A673 (cell line): ENCODE results near the gene ATP2B1. TPM values are rescaled to one million over a fixed set of nuclear protein-coding genes. Genes with fewer than 3 reads are reported as not detected.

ENCODE experiments used
- BruUV-seq: library from RNA; stranded (reverse); fragments of 400-500 nt; replicated peaks from 2 replicates; lab custom pipeline; 2021; lab: Mats Ljungman, UMichigan
- CTCF ChIA-PET: fragments of 300-600 bp; sonication (Branson Sonifier 250); formaldehyde crosslinking; loops from one replicate; lab custom pipeline; 2022; ENCODE audit warnings: antibody characterized with exemption; lab: Charles Lee
- POLR2A ChIA-PET: fragments of 300-600 bp; sonication (Branson Sonifier 250); formaldehyde crosslinking; loops from one replicate; lab custom pipeline; 2022; ENCODE audit warnings: antibody characterized with exemption; ENCODE audit not compliant: low non-redundant PET; lab: Charles Lee
- DNase-seq: peaks from one replicate; pipeline ENCODE4 v3.0.0-alpha.2; 2015; ENCODE audit warnings: low spot score
- H3K27ac ChIP-seq: fragments of 200-600 bp; sonication (generic); 2 replicates; pipeline ENCODE4 v1.5.1; 2016; ENCODE audit warnings: mixed run types, low read depth, mild to moderate bottlenecking, mixed read lengths, antibody characterized with exemption, low read length; ENCODE audit not compliant: poor library complexity, severe bottlenecking
- H3K27me3 ChIP-seq: fragments of 200-600 bp; sonication (generic); replicated peaks from 2 replicates; pipeline ENCODE4 v1.6.1; 2017; ENCODE audit warnings: mixed run types, low read depth, mild to moderate bottlenecking, mixed read lengths, antibody characterized with exemption, low read length; ENCODE audit not compliant: insufficient read depth, poor library complexity
- H3K36me3 ChIP-seq: fragments of 200-600 bp; sonication (generic); 2 replicates; pipeline ENCODE4 v1.6.1; 2016; ENCODE audit warnings: mixed run types, mild to moderate bottlenecking, mixed read lengths, antibody characterized with exemption, low read length; ENCODE audit not compliant: insufficient read depth, poor library complexity, severe bottlenecking
- H3K4me1 ChIP-seq: fragments of 200-600 bp; sonication (generic); 2 replicates; pipeline ENCODE4 v1.6.1; 2017; ENCODE audit warnings: mixed run types, mild to moderate bottlenecking, mixed read lengths, antibody characterized with exemption, low read length; ENCODE audit not compliant: insufficient read depth, poor library complexity, severe bottlenecking
- H3K4me3 ChIP-seq: fragments of 200-600 bp; sonication (generic); 2 replicates; pipeline ENCODE4 v1.5.1; 2016; ENCODE audit warnings: low read depth, mixed run types, mild to moderate bottlenecking, mixed read lengths, low read length; ENCODE audit not compliant: poor library complexity, severe bottlenecking
- H3K9me3 ChIP-seq: fragments of 200-600 bp; sonication (generic); 2 replicates; pipeline ENCODE4 v1.6.1; 2016; ENCODE audit warnings: mixed run types, low read depth, mild to moderate bottlenecking, mixed read lengths, antibody characterized with exemption, low read length; ENCODE audit not compliant: poor library complexity, severe bottlenecking
- EZH2 ChIP-seq: fragments of 200-600 bp; sonication (generic); IDR thresholded peaks from 2 replicates; pipeline ENCODE4 v1.6.1; 2017; ENCODE audit warnings: borderline replicate concordance, low read depth, mild to moderate bottlenecking, mixed read lengths, antibody characterized with exemption, low read length; ENCODE audit not compliant: poor library complexity, severe bottlenecking
- intact Hi-C: fragments of 100-400 bp; cut with micrococcal nuclease; formaldehyde crosslinking; loops from one replicate; pipeline ENCODE4 v1.10.0; 2022; ENCODE audit not compliant: unreplicated experiment
- total RNA-seq: library from RNA; stranded (reverse); gene quantifications from 2 replicates; pipeline ENCODE4 v1.2.3, GENCODE V29; 2021
- TF ChIP-seq, protein P1 (sequence below): fragments of 300-800, 200-600 bp; sonication (generic); conservative IDR thresholded peaks from 2 replicates; pipeline ENCODE4 v1.5.1; 2017; ENCODE audit warnings: low read depth, mild to moderate bottlenecking, antibody characterized with exemption, low read length, moderate library complexity, mixed read lengths

Gene ATP2B1
- total RNA-seq, 1 experiment from 2014 or later, result 44.2 TPM

DNA sequence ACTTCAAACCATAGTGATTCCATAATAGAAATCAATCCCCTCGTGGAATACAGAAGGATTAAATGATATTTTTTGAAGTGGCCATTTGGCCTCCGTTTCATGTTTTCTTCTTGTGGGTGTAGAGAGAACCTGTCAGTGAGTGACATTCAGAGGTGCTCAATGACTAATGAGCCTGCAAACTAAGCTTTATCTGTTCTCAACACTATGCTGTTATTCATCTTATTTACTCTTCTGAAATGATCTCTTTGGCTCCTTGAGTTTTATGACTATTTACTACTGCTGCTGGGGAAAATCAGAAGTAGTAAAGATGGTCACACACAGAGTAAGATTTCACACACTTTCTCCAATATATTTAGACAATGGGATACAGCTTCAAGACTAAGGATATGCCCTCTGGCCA, 30.4 kb downstream of the ATP2B1 start:
- ChIA-PET CTCF (no interaction called here), POLR2A (no interaction called here)
- no TSS peak for BruUV-seq
- no peak overlapping the region for H3K4me3 ChIP-seq
- no peaks in the 10 kb centered on the region for H3K36me3 ChIP-seq
- H3K27ac ChIP-seq, result no peak overlapping the region
- H3K4me1 ChIP-seq, result peaks cover 11% of the 10 kb centered on the region
- DNase-seq, result no peak
- no peak for TF ChIP-seq EZH2
- TF ChIP-seq, protein P1, sequence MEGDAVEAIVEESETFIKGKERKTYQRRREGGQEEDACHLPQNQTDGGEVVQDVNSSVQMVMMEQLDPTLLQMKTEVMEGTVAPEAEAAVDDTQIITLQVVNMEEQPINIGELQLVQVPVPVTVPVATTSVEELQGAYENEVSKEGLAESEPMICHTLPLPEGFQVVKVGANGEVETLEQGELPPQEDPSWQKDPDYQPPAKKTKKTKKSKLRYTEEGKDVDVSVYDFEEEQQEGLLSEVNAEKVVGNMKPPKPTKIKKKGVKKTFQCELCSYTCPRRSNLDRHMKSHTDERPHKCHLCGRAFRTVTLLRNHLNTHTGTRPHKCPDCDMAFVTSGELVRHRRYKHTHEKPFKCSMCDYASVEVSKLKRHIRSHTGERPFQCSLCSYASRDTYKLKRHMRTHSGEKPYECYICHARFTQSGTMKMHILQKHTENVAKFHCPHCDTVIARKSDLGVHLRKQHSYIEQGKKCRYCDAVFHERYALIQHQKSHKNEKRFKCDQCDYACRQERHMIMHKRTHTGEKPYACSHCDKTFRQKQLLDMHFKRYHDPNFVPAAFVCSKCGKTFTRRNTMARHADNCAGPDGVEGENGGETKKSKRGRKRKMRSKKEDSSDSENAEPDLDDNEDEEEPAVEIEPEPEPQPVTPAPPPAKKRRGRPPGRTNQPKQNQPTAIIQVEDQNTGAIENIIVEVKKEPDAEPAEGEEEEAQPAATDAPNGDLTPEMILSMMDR, result no peak
- peaks cover 37% of the 10 kb centered on the region for H3K9me3 ChIP-seq
- H3K27me3 ChIP-seq, result no peaks in the 10 kb centered on the region
- intact Hi-C loops, result no loop called here

DNA sequence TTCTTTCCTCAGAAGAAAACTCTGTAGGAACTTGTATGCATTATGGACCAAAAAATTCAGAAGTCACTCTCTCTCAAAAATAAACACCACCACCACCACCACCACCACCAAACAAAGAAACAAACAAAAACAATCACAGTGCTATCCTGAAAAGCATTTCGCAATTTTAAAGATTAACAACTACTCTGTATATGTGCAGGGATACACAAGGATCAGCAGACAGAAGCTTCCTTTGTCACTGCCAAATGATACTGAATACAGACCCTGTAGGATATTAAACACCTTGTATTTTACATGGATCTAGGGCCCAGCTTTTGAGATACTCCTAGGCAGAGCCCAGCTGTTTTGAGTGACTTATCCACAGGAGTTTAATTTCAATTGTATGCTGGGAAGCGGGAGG, 31.7 kb downstream of the ATP2B1 start:
- ChIA-PET CTCF (no interaction called here), POLR2A (no interaction called here)
- no TSS peak for BruUV-seq
- Histone ChIP-seq H3K4me3 (no peak overlapping the region), H3K4me1 (peaks cover 11% of the 10 kb centered on the region), H3K9me3 (peaks cover 24% of the 10 kb centered on the region), H3K27ac (no peak overlapping the region), H3K36me3 (no peaks in the 10 kb centered on the region), H3K27me3 (no peaks in the 10 kb centered on the region)
- intact Hi-C loops, result no loop called here
- TF ChIP-seq, protein P1, result no peak
- no peak for TF ChIP-seq EZH2
- DNase-seq, result no peak

DNA sequence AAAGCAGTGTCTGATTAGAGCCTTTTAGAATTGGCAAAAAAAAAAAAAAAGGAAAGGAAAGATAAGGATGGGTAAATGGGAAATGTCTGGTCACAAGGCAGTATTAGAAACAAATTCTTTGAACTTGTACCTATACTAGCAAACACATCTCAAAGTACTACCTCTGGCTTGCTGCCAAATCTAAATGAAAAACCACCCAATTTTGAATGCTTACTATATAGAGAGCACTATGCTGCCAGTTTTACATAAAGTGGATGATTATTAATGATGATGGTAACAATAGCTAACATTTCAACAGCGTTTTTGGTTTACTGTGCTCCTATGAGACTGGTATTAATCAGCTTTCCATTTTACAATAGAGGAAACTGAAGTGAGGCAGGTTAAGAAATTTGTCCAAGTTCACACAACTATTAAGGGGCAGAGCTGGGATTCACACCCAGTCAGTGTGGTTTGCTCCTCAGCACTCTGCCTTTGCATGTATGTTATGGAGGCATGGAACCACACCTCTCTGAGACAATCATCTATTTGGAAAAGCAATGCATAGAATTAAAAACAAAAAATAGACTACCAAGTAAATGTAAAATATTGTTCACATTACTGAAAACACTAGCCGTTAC, 34.2 kb downstream of the ATP2B1 start:
- intact Hi-C loops, result no loop called here
- no TSS peak for BruUV-seq
- no peak for TF ChIP-seq EZH2
- CTCF ChIA-PET, result no interaction called here
- no peak for DNase-seq
- Histone ChIP-seq H3K27me3 (no peaks in the 10 kb centered on the region), H3K4me3 (no peak overlapping the region), H3K9me3 (peaks cover under 1% of the 10 kb centered on the region), H3K4me1 (peaks cover 11% of the 10 kb centered on the region), H3K27ac (no peak overlapping the region), H3K36me3 (no peaks in the 10 kb centered on the region)
- POLR2A ChIA-PET, result no interaction called here

DNA sequence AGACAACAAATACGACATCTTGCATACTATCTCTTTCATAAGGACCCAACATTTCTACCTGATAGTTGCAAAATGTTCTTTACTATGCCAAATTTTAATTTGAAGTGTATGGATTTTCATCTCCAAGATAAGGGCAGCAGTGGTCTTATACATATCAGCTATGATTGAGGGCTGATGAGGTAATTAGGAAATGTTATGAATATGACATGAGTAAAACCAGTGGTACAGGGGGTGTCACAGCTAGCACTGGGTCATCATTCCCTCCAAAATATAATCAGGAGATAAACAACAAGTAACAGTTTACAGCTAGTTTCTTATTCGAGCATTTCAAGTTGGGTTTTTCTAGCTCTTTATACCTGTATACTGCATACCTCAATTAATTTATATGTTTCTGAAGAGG, 35.0 kb downstream of the ATP2B1 start:
- no peak for DNase-seq
- BruUV-seq, result no TSS peak
- Histone ChIP-seq H3K36me3 (no peaks in the 10 kb centered on the region), H3K9me3 (no peaks in the 10 kb centered on the region), H3K4me3 (no peak overlapping the region), H3K27me3 (no peaks in the 10 kb centered on the region), H3K4me1 (peaks cover 11% of the 10 kb centered on the region), H3K27ac (no peak overlapping the region)
- POLR2A ChIA-PET, result no interaction called here
- CTCF ChIA-PET, result no interaction called here
- TF ChIP-seq EZH2, result no peak
- TF ChIP-seq, protein P1, result no peak
- intact Hi-C loops, result no loop called here
